GM18861 (cell line): ENCODE results near the gene ITPRIPL2.
A peak's percentile ranks its signal among the peaks of the same experiment; 100 is the strongest.

Source experiments
- ATAC-seq: cut with Tn5 transposase; IDR thresholded peaks from one replicate; pipeline ENCODE4 v1.9.1; 2021; ENCODE audit not compliant: unreplicated experiment

Gene ITPRIPL2

GRCh38 chr16:19093631-19094541, 19.9 kb upstream of the ITPRIPL2 start:
- ATAC-seq, result no peak

- no peak for ATAC-seq
These were observed 19.0 kb upstream of the ITPRIPL2 start for GRCh38 chr16:19094542-19095365.

DNA sequence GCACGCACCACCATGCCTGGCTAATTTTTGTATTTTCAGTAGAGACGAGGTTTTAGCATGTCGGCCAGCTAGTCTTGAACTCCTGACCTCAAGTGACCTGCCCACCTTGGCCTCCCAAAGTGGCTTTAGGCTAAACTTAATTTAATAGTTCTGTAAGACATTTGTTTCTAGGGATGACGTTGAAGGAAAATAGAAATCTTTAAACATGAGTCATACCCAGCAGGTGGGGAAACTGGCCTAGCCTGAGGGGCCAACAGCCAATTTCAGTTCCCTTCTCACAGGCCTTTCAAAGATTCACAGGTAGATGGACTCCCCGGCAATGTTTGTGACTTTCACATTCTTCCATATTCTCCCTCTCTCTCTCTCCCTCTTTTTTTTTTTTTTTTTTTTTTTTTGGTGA, 18.1 kb upstream of the ITPRIPL2 start:
- ATAC-seq, result no peak

DNA sequence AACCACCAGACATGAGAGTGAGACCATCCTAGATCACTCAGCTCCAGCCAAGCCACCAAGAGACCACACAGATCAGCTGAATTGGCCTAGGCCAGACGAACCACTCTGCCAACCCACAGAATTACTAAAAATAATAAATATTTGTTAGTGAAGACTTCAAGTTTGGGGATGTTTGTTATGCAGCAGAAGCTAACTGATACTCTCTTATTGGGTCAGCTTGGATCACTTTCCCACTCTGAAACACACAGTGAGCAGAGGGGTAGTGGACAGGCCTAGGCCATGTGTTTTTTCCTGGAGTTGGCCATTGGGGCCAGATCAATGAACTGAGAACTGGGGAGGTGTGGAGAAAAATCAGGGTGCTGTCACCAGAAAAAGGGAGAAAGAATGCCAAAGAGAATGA, 15.6 kb upstream of the ITPRIPL2 start:
- ATAC-seq, result no peak

DNA sequence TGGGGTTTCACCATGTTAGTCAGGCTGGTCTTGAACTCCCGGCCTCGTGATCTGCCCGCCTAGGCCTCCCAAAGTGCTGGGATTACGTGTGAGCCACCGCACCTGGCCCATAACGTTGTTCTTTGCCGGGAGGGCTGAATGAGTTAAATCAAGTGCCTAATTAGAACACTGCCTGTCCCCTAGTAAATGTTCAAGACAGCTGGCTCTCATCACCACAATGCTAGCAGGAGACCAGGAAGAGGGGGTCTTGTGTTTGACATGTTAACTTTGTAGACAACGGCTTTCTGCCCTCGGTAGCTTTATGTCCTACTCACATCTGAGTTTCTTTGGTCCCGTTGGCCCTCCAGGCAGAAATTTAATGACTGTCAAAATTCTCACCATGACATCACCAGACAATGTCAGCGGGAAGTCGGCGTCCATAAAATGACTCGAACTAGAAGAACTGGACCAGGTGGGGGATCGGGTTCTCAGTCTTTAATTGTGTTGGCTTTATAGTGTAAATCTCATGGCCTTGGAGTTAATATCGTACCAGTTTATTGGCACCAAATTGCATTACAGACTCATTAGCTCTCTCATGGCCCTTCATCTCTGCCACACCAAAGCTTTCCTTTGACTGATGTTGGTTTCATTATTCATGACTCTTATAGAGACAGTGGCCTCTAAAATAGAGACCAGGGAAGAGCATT, 11.4 kb upstream of the ITPRIPL2 start:
- no peak for ATAC-seq

GRCh38 chr16:19104607-19105006, 9.2 kb upstream of the ITPRIPL2 start:
- ATAC-seq, result no peak

- no peak for ATAC-seq
These were observed 8.6 kb upstream of the ITPRIPL2 start for GRCh38 chr16:19105131-19105530.

- ATAC-seq, result no peak
These were observed 7.7 kb upstream of the ITPRIPL2 start for GRCh38 chr16:19105891-19106624.

DNA sequence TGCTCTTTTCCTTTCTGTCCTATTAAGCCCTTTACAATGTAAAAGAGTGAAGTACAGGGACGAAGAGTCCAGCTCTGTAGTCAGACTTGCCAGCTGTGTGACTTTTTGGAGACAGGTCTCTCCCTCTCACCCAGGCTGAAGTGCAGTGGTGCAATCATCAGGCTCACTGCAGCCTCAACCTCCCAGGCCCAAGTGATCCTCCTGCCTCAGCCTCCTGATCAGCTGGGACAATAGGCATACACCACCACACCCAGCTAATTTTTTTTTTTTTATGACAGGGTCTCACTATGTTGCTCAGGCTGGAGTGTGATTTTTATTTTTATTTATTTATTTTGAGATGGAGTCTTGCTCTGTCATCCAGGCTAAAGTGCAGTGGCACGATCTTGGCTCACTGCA, 7.1 kb upstream of the ITPRIPL2 start:
- ATAC-seq, result no peak

DNA sequence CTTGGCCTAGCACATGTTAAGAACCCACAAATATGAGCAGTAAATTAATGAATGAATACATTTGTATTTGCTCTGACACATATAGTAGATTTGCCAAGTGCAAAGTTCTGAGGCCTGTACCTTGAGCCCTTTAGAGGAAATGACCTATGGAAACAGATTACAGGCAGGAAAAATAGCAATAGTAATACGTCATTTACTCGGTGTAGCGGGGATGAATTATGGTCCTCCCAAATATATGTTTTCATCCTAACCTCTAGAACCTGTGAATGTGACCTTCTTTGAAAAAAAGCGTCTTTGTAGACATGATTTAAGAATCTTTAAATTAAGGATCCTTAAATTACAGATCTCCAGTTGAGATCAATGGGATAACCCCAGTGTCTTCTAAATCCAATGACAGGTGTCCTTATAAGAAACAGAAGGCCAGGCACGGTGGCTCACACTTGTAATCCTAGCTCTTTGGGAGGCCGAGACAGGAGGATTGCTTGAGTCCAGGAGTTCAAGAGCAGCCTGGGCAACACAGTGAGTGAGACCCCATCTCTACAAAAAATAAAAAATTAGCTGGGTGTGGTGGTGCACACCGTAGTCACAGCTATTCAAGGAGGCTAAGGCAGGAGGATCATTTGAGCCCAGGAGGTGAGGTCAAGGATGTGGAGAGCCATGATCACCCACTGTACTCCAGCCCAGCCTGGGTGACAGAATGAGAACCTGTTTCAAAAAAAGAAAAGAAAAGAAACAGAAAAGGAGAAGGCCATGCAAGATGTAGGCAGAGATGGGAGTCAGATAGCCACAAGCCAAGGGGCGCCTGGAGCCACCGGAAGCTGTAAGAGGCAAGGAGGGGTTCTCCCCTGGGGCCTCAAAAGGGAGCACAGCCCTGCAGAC, 5.1 kb upstream of the ITPRIPL2 start:
- ATAC-seq, result peak; percentile 38

DNA sequence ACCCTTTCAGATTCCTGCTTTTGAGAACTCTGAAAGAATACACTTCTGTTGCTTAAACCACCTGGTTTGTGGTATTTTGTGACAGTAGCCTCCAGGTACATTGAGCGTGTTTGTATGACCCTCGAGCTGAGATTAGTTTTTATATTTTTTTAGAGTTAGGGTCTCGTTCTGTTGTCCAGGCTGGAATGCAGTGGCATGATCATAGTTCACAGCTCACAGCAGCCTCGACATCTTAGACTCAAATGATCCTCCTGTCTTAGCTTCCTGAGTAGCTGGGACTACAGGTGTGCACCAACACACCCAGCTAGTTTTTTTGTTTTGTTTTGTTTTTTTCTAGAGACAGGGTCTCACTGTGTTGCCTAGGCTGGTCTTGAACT, 4.5 kb upstream of the ITPRIPL2 start:
- ATAC-seq, result no peak

- no peak for ATAC-seq
These were observed 3.0 kb upstream of the ITPRIPL2 start for GRCh38 chr16:19110537-19111360.

GRCh38 chr16:19112099-19112407, 1.7 kb upstream of the ITPRIPL2 start:
- ATAC-seq, result no peak

DNA sequence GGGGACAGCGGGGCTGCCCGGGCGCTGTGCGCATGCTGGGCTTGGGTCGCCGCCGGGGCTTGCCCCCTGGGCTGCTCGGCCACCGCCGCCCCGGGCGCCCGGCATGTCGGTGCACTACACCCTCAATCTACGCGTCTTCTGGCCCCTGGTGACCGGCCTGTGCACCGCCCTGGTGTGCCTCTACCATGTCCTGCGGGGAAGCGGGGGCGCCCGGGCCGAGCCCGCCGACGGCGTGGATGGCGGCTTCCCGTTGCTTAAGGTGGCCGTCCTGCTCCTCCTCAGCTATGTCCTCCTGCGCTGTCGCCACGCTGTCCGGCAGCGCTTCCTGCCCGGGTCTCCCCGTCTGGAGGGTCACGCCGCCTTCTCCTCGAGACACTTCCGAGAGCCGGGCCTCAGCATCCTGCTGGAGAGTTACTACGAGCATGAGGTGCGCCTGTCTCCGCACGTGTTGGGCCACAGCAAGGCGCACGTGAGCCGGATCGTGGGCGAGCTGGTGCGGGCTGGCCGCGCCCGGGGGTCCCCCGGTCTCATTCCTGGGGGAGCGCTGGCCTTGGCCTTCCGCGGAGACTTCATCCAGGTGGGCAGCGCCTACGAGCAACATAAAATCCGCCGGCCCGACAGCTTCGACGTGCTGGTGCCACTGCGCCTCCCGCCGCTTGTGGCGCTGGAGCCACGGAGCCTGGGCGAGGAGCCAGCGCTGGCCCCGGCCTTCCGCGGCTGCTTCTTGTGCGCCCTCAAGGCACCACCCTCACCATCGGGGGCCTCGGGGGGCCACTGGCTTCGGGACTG, 789 bp downstream of the ITPRIPL2 start:
- no peak for ATAC-seq

GRCh38 chr16:19115148-19116021, 1.6 kb downstream of the ITPRIPL2 start:
- ATAC-seq, result no peak

- ATAC-seq, result no peak
These were observed 3.1 kb downstream of the ITPRIPL2 start for GRCh38 chr16:19116711-19117449.

DNA sequence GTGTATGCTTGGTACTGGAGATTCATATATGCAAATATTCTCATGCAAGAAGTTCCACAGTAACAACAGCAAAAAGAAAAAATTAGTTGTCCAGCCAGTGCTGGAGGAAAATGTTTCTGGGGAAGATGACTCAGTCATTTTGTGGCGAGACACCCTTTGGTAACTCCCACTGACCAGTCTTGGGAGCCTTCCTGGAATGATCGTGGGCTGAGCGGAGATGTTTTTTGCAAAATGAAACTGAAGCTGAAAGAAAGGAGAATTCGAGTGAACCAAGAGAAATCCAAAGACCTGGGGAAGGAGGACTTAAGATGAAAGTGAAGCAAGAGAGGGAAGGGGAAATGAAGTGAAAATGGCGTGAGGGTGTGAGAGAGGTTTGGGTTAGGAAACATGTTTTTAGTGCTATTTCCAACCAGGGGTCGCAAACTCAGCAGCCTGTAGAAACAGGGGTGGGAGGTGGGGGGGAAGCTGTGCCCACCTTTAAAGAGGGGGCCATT, 5.2 kb downstream of the ITPRIPL2 start:
- ATAC-seq, result no peak
